ENCODE data around the gene VASH2.

VASH2 gene

DNA sequence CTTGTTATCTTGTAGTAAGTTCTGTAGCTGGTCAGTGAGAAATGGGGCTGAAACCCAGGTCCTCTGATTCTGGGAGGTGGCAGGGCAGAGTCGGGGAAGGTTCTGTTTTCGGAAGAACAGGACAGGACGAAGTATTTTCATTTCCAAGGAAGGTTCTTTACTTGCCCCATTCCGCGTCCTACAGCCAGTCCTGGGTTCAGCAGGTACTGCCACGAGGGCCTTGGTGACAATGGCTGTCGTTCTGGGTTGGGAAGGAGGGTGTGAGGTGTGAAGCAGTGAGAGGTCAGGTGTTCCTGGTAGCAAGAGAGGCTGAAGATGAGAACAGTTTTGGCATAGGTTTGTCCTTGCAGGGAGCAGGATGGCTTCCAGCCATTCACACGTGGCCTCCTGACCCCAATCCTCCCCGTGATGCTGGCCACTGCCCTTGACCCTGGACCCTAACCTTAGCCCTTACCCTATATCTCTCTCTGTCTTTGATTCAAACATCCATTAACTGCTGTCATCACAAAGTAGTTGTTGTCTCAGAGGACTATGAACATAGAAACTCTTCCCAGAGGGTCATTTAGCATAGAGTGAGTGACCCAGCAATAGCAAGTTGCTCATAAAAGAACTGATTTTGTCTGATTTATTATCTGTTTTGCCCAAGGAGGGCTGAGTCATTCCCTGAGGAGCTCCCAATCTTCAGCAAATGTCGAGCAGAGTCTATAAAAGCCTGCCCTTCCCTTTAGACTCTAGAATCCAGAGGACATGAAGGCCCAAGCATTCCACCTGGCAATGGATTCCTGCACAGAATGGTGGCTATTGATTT lies 25.0 kb downstream of the VASH2 start:
- H3K4me1 ChIP-seq (ENCODE audit: control insufficient read depth, insufficient read depth, low read length), result peaks cover 3% of the 10 kb centered on the region

DNA sequence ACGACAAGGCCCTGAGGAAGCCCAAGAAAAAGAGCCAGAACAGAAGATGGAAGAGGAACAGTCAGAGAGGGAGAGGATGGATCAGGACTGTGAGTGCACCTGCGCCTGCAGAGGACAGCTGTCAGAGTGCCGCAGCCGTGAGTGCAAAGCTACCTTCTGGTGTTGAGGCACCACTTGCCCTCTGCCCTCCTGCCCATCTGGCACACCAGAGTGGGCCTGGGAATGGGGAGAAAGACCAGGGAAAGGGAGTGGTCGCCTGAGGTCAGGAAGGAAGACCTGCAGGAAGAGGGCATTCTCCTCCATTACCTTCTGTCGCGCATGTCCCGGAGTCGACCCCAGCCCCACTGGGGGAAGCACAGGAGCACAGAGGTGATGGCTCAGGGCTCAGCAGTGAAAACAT lies 26.2 kb downstream of the VASH2 start:
- Histone ChIP-seq H3K9ac (ENCODE audit: low read depth, low read length) (no peak overlapping the region), H3K36me3 (ENCODE audit: control insufficient read depth, insufficient read depth, low read length) (peaks cover 87% of the 10 kb centered on the region), H3K9me3 (ENCODE audit: control insufficient read depth, insufficient read depth, low read length) (no peaks in the 10 kb centered on the region)

More for the DNA sequence above, 25.0 kb downstream of the VASH2 start:
- Histone ChIP-seq H3K4me3 (ENCODE audit: low read depth, low read length) (no peak overlapping the region), H3K27me3 (ENCODE audit: control insufficient read depth, insufficient read depth, low read length) (no peaks in the 10 kb centered on the region), H3K36me3 (ENCODE audit: control insufficient read depth, insufficient read depth, low read length) (peaks cover 93% of the 10 kb centered on the region), H3K9me3 (ENCODE audit: control insufficient read depth, insufficient read depth, low read length) (no peaks in the 10 kb centered on the region), H3K9ac (ENCODE audit: low read depth, low read length) (no peak overlapping the region)

GRCh38 chr1:212977781-212978645 lies 27.7 kb downstream of the VASH2 start:
- H3K9me3 ChIP-seq (ENCODE audit: control insufficient read depth, insufficient read depth, low read length), result no peaks in the 10 kb centered on the region
- H3K36me3 ChIP-seq (ENCODE audit: control insufficient read depth, insufficient read depth, low read length), result peaks cover 78% of the 10 kb centered on the region
- H3K4me1 ChIP-seq (ENCODE audit: control insufficient read depth, insufficient read depth, low read length), result peaks cover 8% of the 10 kb centered on the region
- H3K4me3 ChIP-seq (ENCODE audit: low read depth, low read length), result no peak overlapping the region
- H3K9ac ChIP-seq (ENCODE audit: low read depth, low read length), result no peak overlapping the region
- no peaks in the 10 kb centered on the region for H3K27me3 ChIP-seq (ENCODE audit: control insufficient read depth, insufficient read depth, low read length)

More for the DNA sequence above, 26.2 kb downstream of the VASH2 start:
- no peaks in the 10 kb centered on the region for H3K27me3 ChIP-seq (ENCODE audit: control insufficient read depth, insufficient read depth, low read length)
- H3K4me3 ChIP-seq (ENCODE audit: low read depth, low read length), result no peak overlapping the region
- peaks cover 5% of the 10 kb centered on the region for H3K4me1 ChIP-seq (ENCODE audit: control insufficient read depth, insufficient read depth, low read length)

GRCh38 chr1:212979340-212980122 lies 29.2 kb downstream of the VASH2 start:
- H3K4me1 ChIP-seq (ENCODE audit: control insufficient read depth, insufficient read depth, low read length), result peaks cover 8% of the 10 kb centered on the region
- H3K9ac ChIP-seq (ENCODE audit: low read depth, low read length), result no peak overlapping the region
- no peaks in the 10 kb centered on the region for H3K27me3 ChIP-seq (ENCODE audit: control insufficient read depth, insufficient read depth, low read length)
- no peak overlapping the region for H3K4me3 ChIP-seq (ENCODE audit: low read depth, low read length)
- H3K36me3 ChIP-seq (ENCODE audit: control insufficient read depth, insufficient read depth, low read length), result peaks cover 64% of the 10 kb centered on the region
- H3K9me3 ChIP-seq (ENCODE audit: control insufficient read depth, insufficient read depth, low read length), result no peaks in the 10 kb centered on the region

GRCh38 chr1:212980123-212980785 lies 29.9 kb downstream of the VASH2 start:
- Histone ChIP-seq H3K9me3 (ENCODE audit: control insufficient read depth, insufficient read depth, low read length) (no peaks in the 10 kb centered on the region), H3K4me1 (ENCODE audit: control insufficient read depth, insufficient read depth, low read length) (peaks cover 8% of the 10 kb centered on the region), H3K4me3 (ENCODE audit: low read depth, low read length) (no peak overlapping the region), H3K9ac (ENCODE audit: low read depth, low read length) (no peak overlapping the region), H3K27me3 (ENCODE audit: control insufficient read depth, insufficient read depth, low read length) (no peaks in the 10 kb centered on the region), H3K36me3 (ENCODE audit: control insufficient read depth, insufficient read depth, low read length) (peaks cover 57% of the 10 kb centered on the region)

- H3K4me1 ChIP-seq (ENCODE audit: control insufficient read depth, insufficient read depth, low read length), result peaks cover 8% of the 10 kb centered on the region
- no peaks in the 10 kb centered on the region for H3K27me3 ChIP-seq (ENCODE audit: control insufficient read depth, insufficient read depth, low read length)
- H3K4me3 ChIP-seq (ENCODE audit: low read depth, low read length), result no peak overlapping the region
- H3K9me3 ChIP-seq (ENCODE audit: control insufficient read depth, insufficient read depth, low read length), result no peaks in the 10 kb centered on the region
- H3K36me3 ChIP-seq (ENCODE audit: control insufficient read depth, insufficient read depth, low read length), result peaks cover 49% of the 10 kb centered on the region
- no peak overlapping the region for H3K9ac ChIP-seq (ENCODE audit: low read depth, low read length)
Measured at GRCh38 chr1:212981025-212981495, 30.7 kb downstream of the VASH2 start.

- peak overlapping the region; percentile 37 for H3K9ac ChIP-seq (ENCODE audit: low read depth, low read length)
- peaks cover 8% of the 10 kb centered on the region for H3K4me1 ChIP-seq (ENCODE audit: control insufficient read depth, insufficient read depth, low read length)
- H3K9me3 ChIP-seq (ENCODE audit: control insufficient read depth, insufficient read depth, low read length), result no peaks in the 10 kb centered on the region
Measured at GRCh38 chr1:212981571-212982328, 31.4 kb downstream of the VASH2 start.

DNA sequence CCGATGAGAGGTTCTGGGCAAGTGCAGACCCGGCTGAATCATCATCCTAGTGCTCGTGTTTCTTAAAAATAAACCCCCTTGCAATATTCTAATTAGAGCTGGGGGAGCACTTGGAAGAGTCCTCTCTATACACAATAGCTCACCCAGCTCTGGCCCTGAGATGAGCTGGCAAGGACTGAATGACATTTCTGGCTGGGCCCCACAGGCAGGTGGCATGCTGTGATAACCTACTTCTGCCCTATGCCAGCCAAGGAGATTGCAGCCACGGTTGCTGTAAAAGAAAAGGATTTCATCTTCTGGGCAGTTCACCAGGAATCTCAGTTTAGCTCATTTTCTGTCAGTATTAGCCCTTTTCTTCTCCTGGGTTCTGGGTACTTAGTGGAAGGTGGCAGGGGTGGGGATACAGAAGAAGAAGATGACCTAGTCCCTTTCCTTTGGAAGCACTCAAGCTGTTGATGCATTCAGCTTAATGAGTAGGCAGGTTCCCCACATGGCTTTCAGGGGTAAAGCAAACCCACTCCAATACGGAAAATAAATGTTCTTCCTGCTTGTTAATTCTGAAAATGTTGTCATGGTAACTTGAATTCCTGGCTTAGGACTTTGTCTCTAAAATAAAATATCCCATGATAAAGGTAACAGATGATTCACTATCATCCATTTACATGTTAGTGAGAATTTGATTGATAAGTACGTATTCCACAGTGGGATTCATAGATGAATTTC lies 32.2 kb downstream of the VASH2 start:
- Histone ChIP-seq H3K4me3 (ENCODE audit: low read depth, low read length) (no peak overlapping the region), H3K36me3 (ENCODE audit: control insufficient read depth, insufficient read depth, low read length) (peaks cover 34% of the 10 kb centered on the region), H3K27me3 (ENCODE audit: control insufficient read depth, insufficient read depth, low read length) (no peaks in the 10 kb centered on the region), H3K9ac (ENCODE audit: low read depth, low read length) (no peak overlapping the region), H3K4me1 (ENCODE audit: control insufficient read depth, insufficient read depth, low read length) (peaks cover 8% of the 10 kb centered on the region), H3K9me3 (ENCODE audit: control insufficient read depth, insufficient read depth, low read length) (no peaks in the 10 kb centered on the region)

More at GRCh38 chr1:212981571-212982328, 31.4 kb downstream of the VASH2 start:
- H3K36me3 ChIP-seq (ENCODE audit: control insufficient read depth, insufficient read depth, low read length), result peaks cover 42% of the 10 kb centered on the region
- no peak overlapping the region for H3K4me3 ChIP-seq (ENCODE audit: low read depth, low read length)
- H3K27me3 ChIP-seq (ENCODE audit: control insufficient read depth, insufficient read depth, low read length), result no peaks in the 10 kb centered on the region

GRCh38 chr1:212983482-212983881 lies 33.1 kb downstream of the VASH2 start:
- peaks cover 8% of the 10 kb centered on the region for H3K4me1 ChIP-seq (ENCODE audit: control insufficient read depth, insufficient read depth, low read length)
- H3K27me3 ChIP-seq (ENCODE audit: control insufficient read depth, insufficient read depth, low read length), result no peaks in the 10 kb centered on the region
- no peaks in the 10 kb centered on the region for H3K9me3 ChIP-seq (ENCODE audit: control insufficient read depth, insufficient read depth, low read length)
- peaks cover 25% of the 10 kb centered on the region for H3K36me3 ChIP-seq (ENCODE audit: control insufficient read depth, insufficient read depth, low read length)
- no peak overlapping the region for H3K9ac ChIP-seq (ENCODE audit: low read depth, low read length)
- no peak overlapping the region for H3K4me3 ChIP-seq (ENCODE audit: low read depth, low read length)
